GM10248 (cell line): Measurements from ENCODE around the gene ERI3.

Experiments used
- CTCF ChIA-PET: fragments of 300-600 bp; sonication (Branson Sonifier 250); formaldehyde crosslinking; extraction: SDS; loops from one replicate; lab custom pipeline; 2021; ENCODE audit warnings: antibody characterized with exemption; lab: Yijun Ruan, JAX
- POLR2A ChIA-PET: fragments of 350-650 bp; sonication (Branson Sonifier 250); formaldehyde crosslinking; extraction: SDS; loops from one replicate; lab custom pipeline; 2020; ENCODE audit warnings: antibody characterized with exemption; lab: Yijun Ruan, JAX
- DNase-seq: peaks from one replicate; pipeline ENCODE4 v3.0.0; 2012; ENCODE audit errors: extremely low spot score
- CTCF ChIP-seq: IDR thresholded peaks from 2 replicates; pipeline ENCODE4 v1.5.1; 2012; ENCODE audit warnings: mild to moderate bottlenecking, low read depth; ENCODE audit errors: extremely low read depth, missing control alignments, control extremely low read depth

The ERI3 gene

GRCh38 chr1:44227211-44227610 lies 127.8 kb downstream of the ERI3 start:
- no peak for TF ChIP-seq CTCF
- ChIA-PET CTCF (interaction anchor here (0.9 to 2.3 kb wide), 4 partner anchors 10 to 47 kb away, joined by 3 to 15 read pairs (median 4); no protein-coding TSS in a partner anchor), POLR2A (no interaction called here)
- DNase-seq: no peak

DNA sequence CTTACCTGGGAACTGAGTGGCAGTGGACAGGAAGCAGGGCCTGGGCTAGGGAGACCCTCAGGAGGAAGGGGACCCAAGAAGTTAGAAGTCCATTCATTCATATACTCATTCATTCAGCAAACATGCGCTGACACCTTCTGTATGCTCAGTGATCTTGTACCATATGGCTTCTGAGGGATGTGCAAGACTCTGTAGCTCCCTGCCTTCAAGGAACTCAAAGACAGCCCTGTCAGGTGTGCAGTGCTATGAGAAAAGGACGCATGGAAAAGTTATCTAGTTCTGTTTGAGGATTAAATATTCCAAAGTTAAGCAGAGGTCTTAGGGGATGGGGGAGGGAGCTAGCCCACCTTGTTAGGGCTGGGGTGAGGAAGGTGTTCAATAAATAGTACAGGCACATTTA lies 129.3 kb downstream of the ERI3 start:
- CTCF ChIA-PET: interaction anchor here (0.9 to 2.3 kb wide), 4 partner anchors 8 to 14 kb away, joined by 4 to 15 read pairs (median 6); no protein-coding TSS in a partner anchor
- POLR2A ChIA-PET: no interaction called here
- DNase-seq: no peak
- no peak for TF ChIP-seq CTCF

DNA sequence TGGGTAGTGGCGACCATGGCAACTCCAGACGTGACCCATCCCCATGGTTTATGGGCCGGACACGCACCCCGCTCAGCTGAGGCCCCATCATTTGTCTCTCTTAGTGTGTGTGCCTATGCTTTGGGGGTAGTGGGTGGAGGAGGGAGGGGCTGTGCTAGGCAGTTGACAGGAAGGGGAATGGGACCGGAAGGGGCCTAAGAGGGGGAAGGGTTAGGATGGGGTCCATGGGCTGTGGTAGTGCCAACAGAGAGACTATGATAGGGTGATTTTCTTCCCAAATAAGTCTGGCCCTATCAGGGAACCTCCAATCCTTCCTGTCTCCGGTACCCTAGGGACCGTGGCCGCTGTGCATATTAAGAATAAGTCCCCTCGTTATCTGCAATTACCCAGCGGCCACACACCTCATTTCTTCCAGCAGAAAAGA lies 131.9 kb downstream of the ERI3 start:
- no peak for DNase-seq
- TF ChIP-seq CTCF: no peak
- POLR2A ChIA-PET: no interaction called here
- CTCF ChIA-PET: interaction anchor here (0.6 kb wide), 1 partner anchor 10 kb away, joined by 3 read pairs; no protein-coding TSS in a partner anchor

DNA sequence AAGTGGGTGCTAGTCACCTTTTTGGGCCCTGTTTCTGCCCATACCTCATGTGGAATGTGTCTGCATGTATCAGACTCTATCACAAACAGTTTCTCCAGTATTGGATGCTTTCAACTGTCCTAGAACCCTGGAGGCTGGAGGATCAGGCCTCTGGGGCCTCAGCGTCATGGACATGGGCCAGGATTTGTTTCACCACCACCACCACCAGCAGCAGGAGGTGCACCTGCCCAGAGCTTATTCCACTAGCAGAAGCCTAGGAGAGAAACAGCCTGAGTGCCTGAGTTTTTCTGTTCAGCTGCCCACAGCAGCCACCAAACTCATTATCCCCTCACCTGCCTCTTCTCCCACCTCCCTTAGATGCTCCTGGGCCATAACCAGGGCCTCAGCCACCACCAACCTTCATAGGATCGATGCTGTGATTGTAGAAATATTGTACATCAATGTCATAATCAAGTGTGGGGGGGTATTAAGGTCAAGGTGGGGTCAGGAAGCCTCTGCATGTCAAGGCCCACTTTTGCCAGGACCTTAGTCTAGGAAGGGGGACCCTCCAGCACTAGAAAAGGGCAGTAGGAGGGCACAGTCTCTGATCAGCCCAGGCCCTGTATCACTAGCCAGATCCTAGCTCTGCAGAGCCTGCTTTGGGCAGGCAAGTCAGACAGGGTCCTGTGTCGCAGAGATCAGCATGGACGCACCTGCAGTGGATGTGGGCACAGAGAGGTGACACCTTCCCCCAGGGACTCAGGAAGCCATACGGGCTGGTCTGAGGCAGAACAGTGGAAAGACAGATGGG lies 132.5 kb downstream of the ERI3 start:
- DNase-seq: no peak
- ChIA-PET POLR2A (no interaction called here), CTCF (interaction anchor here (0.6 to 7.6 kb wide), 2 partner anchors 10 to 372 kb away, joined by 3 to 46 read pairs; no protein-coding TSS in a partner anchor)
- TF ChIP-seq CTCF: no peak

- ChIA-PET CTCF (interaction anchor here (7.5 to 7.6 kb wide), 2 partner anchors 15 to 373 kb away, joined by 46 to 72 read pairs; no protein-coding TSS in a partner anchor), POLR2A (no interaction called here)
- no peak for TF ChIP-seq CTCF
- no peak for DNase-seq
Measured at GRCh38 chr1:44221769-44222168, 133.3 kb downstream of the ERI3 start.

DNA sequence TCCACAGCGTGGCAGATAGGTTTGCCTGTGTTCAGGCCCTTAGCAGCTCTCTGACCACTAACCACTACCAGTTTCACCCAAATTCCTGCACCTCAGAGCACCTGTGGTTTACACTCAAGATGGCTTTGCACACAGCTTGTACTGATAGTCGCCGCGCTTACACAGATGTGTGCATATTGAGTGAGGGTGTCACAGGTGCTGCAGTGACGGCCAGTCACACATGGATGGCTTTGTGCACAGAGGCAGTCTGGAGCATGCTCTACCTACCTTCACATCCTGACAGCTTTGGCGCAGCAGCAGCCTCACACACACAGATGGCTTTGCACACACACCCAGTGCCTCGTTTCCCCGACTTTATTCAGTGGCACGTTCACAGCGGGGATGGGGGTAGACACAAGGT lies 134.3 kb downstream of the ERI3 start:
- no peak for DNase-seq
- no peak for TF ChIP-seq CTCF
- ChIA-PET POLR2A (no interaction called here), CTCF (interaction anchor here (1.5 to 7.6 kb wide), 4 partner anchors 9 to 374 kb away, joined by 5 to 72 read pairs (median 26); no protein-coding TSS in a partner anchor)
